AML-193 (cell line): ENCODE data around the gene GNA15.
A peak's percentile ranks its signal among the peaks of the same experiment; 100 is the strongest.

ENCODE experiments used
- DNase-seq, 2 experiments: peaks; one replicate each; lab custom pipeline; 2025; lab: John Stamatoyannopoulos, UW

GNA15 gene

DNA sequence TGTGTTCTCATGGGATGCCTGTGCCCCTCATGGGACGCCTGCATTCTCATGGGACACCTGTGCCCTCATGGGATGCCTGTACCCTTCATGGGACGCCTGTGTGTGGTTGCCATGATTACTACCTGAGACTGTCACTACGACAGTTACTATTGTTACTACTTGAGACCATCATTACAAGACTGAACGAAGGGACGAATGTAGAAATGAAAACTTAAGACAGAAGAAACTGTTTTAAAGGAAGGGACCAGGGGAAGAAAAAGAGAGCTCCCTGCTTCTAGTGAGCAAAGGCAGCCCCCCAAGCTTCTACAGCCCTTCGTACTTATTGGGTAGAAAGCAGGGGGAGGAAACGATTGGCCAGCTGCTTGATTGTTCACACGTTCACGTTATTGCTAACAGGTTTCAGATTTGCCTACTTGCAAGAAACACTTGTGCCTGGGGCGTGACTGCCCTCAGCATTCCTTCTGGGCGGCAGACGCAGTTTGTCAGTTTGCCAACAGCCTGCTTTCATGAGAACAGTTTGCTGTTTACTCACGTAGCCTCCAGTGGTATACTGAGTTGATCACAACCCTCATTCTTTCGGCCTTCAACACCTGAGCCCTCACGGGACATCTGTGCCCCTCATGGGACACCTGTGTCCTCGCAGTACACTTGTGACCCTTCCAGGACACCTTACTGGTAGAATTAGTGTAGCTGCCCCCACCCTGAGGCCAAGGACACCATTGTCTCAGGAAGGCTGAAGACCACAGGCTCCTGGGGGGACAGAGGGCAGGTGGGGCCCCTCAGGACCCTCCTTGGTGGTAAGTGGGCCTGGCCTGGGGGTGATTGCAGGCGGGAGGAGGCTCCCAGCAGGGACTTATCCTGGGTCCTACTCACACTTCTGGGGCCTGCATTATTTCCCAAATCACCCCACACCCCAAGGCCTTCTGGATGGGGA lies 40.2 kb downstream of the GNA15 start:
- no peak for DNase-seq

DNA sequence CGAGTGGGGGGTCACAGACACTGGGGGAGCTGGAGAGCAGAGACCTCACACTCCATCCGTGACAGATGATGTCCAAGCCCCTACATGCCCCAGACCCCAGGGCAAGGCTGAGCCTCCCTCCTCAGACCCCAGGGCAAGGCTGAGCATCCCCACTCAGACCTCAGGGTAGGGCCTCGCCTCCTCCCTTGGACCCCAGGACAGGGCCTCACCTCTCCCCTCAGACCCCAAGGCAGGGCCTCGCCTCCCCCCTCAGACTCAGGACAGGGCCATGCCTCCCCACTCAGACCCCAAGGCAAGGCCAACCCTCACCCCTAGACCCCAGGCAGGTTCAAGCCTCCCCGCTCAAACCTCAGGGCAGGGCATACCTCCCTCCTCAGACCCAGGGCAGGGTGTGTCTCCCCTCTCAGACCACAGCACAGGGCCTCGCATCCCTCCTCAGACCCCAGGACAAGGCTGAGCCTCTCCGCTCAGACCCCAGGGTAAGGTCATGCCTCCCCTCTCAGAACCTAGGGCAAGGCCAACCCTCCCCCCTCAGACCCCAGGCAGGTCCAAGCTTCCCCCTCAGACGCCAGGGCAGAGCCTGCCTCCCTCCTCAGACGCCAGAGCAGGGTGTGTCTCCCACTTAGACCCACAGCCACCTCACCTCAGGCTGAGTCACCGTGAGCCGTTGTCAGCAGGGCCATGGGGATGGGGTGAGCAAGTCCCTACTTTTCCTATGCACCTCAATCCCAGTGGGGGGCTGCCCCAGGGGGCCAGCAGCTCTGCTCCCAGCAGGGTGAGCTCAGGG lies 41.1 kb downstream of the GNA15 start:
- DNase-seq: peak in 1 of 2 experiments; percentile 6

DNA sequence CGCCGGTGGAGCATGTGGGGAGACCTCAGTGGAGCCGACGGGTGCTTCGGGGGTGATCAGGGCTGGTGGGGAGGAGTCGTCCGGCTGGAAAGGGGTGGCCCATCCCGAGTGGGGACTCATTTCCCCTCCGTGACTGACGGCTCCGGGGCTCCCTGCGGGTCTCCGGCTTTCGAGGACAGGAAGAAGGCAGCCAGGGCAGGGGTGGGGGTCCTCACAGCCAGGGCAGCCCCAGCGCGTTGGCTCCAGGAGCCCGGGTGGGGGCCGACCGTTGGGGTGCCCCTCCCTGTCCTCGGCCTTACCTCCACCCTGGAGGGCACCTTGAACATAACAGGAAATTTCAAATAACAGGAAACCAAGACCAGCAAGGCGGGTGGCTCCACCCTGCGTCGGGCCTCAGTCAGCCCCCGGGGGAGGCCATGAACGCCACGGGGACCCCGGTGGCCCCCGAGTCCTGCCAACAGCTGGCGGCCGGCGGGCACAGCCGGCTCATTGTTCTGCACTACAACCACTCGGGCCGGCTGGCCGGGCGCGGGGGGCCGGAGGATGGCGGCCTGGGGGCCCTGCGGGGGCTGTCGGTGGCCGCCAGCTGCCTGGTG lies 42.6 kb downstream of the GNA15 start, which contains the start of gene S1PR4:
TSS of gene S1PR4 (plus strand) at position 393 of the 596 bp plus-strand sequence. CDS start at position 417, 24 bp downstream.
- DNase-seq: peak; percentile 49 to 55

DNA sequence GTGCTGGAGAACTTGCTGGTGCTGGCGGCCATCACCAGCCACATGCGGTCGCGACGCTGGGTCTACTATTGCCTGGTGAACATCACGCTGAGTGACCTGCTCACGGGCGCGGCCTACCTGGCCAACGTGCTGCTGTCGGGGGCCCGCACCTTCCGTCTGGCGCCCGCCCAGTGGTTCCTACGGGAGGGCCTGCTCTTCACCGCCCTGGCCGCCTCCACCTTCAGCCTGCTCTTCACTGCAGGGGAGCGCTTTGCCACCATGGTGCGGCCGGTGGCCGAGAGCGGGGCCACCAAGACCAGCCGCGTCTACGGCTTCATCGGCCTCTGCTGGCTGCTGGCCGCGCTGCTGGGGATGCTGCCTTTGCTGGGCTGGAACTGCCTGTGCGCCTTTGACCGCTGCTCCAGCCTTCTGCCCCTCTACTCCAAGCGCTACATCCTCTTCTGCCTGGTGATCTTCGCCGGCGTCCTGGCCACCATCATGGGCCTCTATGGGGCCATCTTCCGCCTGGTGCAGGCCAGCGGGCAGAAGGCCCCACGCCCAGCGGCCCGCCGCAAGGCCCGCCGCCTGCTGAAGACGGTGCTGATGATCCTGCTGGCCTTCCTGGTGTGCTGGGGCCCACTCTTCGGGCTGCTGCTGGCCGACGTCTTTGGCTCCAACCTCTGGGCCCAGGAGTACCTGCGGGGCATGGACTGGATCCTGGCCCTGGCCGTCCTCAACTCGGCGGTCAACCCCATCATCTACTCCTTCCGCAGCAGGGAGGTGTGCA lies 43.3 kb downstream of the GNA15 start:
- DNase-seq: peak; percentile 13 to 40

DNA sequence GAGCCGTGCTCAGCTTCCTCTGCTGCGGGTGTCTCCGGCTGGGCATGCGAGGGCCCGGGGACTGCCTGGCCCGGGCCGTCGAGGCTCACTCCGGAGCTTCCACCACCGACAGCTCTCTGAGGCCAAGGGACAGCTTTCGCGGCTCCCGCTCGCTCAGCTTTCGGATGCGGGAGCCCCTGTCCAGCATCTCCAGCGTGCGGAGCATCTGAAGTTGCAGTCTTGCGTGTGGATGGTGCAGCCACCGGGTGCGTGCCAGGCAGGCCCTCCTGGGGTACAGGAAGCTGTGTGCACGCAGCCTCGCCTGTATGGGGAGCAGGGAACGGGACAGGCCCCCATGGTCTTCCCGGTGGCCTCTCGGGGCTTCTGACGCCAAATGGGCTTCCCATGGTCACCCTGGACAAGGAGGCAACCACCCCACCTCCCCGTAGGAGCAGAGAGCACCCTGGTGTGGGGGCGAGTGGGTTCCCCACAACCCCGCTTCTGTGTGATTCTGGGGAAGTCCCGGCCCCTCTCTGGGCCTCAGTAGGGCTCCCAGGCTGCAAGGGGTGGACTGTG lies 44.0 kb downstream of the GNA15 start:
- DNase-seq: peak in 1 of 2 experiments; percentile 32

DNA sequence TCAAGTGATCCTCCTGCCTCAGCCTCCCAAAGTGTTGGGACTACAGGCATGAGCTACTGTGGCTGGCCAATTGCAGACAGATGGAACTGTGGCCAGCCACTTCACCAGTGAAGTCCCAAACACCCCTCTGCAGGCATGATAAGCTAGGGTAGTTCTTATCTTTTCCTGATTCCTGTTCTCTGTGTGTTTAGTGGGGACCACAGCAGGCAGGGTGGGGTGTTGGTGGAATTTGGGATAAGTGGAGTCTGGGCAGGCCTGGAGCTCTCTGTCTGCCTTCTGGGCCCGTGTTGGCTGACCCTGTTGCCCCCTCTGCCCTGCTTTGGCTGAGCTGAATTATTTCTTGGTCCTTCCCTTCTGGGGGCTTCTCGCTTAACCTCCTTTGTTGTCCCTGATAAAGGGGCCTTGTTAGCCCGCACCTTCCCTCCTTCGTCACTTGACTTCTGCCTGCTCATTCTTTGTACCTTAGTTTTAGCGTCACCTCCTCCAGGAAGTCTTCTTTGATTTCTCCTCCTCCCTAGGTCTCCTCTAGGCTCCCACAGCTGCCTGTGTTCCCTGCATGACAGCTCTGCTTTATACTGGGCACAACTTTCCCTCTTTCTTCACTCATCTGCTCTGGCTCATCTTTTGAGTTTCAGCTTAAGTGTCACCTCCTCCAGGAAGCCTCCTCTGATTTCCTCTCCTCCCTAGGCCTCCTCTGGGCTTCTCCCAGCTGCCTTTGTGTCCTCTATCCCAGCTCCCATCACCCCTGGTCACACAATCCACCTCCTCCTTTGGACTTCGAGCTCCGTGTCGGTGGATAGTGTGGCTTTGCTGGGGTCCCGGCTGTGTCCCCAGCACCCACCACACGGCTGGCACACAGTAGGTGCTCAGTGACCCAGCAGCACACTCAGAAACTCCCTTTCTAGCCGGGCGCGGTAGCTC lies 48.1 kb downstream of the GNA15 start:
- DNase-seq: no peak

DNA sequence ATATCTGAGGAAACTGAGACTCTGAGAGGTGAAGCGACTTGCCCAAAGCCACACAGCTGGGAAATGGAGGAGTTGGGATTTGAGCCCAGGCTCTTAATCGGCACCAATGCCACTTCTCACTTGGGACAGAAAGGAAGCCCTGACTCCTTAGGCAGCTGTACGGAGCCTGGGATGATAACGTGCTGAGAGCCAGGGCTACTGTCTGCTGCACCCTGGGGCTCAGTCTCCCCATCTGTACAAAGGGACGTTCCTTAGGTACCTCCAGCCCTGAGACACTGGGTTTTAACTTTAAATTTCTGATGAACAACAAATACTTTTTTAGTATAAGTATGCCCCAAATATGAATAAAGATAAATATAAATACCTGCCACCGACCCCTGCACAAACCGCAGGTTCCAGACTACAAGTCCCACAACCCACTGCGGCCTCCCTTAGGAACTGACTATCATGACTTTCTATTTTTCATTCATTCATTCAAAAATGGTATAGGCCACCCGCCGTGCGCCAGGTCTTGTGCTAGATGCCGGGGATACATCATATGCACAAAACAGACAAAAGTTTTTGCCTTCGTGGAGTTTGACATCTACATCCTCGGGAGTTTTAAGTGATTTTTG lies 49.1 kb downstream of the GNA15 start:
- DNase-seq: peak; percentile 72 to 77

DNA sequence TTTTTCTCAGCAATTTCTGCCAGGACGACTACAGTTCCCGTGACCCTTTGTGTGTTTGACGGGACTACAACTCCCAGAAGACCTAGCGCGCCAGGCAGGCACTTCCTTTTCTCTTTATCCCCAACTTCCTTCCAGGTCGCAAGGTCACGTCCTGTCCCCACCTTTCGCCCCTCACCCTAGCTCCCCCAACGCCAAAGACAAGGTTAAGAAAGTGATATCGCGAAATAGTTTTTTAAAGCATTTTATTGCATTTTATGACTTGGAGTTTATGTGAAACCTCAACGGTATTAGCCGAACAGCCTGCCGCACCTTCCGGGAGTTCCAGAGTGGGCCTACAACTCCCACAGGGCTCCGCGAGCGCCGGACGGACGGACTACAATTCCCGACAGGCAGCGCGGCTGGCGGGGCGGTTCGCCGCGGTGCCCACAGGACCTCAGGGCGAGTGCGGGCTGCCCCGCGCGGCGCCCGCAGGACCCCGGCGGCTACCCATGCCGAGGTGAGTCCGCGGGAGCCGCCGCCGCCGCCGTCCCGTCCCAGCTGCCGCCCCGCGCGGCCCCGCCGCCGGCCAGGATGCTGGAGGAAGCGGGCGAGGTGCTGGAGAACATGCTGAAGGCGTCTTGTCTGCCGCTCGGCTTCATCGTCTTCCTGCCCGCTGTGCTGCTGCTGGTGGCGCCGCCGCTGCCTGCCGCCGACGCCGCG lies 49.8 kb downstream of the GNA15 start, which contains the start of gene NCLN:
TSS of gene NCLN (plus strand) at position 470 of the 699 bp plus-strand sequence. CDS start at position 571, 101 bp downstream.
- peak; percentile 88 to 93 for DNase-seq

DNA sequence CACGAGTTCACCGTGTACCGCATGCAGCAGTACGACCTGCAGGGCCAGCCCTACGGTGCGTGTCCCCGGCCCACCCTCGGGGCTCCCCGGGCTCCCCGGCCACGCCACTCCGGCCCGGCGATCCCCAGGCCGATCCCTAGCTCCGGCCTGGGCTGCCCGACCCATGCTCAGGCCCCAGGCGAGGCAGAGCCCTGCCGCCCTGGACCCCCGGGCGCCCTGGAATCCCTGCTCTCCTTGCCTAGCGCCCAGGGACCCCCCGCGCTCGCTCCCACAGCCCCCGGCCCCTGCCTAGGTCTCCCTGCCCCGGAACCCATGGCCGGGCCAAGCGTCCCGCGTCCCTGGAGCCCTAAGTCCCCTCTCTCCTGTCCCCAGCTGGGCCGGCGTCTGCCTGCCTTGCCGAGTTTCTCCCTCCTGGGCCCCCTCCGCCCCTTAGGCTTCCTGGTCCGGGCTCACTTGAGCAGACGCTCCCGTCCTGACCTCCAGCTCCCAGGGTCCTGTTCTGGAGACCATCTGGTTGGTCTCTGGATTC lies 50.4 kb downstream of the GNA15 start:
- no peak for DNase-seq

DNA sequence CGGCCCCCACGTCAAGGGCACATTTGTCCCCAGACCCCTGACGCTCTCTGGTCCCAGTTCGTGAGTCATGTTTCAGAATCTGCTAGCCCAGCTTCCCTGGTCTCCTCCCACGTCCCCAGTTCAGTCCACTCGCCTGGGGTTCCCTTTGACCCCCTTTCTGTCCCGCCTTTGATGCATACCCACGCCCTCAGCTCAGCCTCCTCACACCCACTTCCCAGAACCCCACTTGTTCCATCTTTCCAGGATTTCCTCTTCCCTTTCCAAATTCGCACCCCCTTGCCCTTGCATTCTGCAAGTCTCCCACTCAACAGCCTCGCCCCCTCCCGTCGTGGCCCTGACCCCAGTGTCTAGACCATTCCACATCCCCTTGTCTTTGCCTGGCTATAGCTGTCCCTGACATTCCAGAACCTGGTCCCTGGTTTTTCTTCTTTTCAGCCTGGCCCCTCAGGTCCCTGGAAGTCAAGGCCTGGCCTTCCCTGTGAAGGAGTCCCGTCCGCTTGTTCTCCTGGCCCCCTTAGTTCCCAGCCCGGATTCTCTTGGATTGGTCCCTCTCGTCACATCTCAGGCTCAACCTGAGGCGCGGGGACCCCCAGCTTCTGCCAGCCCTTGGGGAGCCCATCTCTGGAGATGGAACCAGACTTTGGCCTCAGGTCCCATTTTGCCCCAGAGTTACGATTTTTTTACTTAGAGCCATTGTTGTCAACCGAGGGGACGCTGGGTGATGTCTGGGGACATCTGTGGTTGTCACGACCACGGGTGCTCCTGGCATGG lies 51.2 kb downstream of the GNA15 start:
- no peak for DNase-seq

DNA sequence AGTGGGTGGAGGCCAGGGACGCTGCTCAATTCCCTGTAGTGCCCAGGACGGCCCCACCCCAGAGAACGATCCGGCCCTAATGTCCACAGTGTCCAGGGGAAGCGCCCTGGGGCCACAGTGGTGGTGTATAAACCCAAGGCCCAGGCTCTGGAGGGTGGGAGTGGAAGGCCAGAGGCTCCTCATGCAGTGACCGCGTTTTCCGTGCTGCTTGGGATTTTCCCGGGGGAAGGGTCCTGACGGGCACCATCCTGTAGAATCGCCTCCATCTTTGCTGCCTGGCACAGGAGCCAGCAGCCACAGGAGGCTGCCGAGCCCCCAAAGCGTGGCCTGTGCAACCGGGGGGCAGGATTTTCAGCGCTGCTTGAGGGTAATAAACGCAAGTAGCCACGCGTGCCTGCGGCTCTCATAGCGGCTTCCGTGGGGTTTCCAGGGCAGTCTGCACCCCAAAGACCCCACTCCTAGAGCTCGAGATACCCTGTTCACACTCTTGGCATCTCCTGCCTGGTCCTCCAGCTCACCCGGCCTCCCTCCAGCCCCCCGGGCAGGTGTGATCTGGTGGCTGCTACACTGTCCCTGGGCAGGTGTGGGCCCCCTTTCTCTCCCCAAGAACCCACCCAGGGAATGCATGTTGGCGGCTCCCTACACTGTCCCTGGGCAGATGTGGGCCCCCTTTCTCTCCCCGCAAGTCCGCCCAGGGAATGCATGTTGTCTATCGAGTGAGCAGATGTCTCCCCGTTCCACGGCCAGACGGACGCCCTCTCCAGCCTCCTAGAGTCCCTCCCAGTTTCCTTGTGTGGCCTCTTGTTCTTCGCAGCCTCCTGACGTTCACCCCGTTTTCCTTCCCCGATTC lies 52.1 kb downstream of the GNA15 start:
- no peak for DNase-seq

DNA sequence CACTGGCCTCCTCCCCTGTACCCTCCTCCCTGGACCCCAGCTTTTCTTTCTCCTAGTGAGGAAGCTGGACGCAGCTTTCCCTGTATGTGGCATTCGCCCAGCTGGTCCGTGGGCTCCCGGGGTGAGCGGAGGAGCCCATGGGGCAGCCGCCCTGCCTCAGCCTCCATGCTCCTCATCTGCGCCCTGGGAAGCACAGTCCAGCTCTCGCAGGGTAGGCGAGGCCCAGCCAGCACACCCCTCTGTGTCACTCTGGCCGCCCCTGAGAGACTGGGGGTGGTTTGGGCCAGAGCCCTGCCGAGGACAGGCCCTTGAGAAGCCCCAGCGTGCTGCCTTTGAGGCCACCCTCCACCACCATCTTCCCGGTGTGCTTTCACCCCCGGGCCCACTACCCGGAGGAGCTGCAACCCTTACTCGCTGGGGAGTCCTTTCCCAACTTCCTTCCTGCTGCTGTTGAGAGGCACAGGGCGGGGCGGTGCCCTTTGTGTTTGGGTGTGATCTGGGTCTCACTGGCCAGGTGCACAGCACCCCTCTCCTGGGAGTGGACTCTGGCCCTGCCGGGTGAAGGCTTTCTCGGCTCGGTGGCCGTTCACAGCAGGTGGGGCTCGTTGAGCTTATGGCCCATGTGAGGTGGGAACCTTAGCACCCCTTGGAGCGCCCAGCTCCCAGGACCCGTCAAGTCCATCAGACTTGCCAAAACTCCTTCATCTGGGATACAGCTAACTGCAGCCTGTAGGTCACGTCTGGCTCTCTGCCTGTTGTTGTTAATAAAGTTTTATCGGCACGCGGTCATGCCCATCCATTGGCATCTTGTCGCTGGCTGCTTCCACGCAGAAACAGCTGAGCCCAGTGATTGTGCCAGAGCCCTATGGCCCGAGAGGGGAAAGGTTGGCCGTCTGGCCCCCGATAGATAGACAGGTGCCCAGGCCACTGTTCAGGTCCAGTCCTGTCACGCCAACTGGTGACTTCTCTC lies 53.1 kb downstream of the GNA15 start:
- DNase-seq: peak; percentile 15 to 52

DNA sequence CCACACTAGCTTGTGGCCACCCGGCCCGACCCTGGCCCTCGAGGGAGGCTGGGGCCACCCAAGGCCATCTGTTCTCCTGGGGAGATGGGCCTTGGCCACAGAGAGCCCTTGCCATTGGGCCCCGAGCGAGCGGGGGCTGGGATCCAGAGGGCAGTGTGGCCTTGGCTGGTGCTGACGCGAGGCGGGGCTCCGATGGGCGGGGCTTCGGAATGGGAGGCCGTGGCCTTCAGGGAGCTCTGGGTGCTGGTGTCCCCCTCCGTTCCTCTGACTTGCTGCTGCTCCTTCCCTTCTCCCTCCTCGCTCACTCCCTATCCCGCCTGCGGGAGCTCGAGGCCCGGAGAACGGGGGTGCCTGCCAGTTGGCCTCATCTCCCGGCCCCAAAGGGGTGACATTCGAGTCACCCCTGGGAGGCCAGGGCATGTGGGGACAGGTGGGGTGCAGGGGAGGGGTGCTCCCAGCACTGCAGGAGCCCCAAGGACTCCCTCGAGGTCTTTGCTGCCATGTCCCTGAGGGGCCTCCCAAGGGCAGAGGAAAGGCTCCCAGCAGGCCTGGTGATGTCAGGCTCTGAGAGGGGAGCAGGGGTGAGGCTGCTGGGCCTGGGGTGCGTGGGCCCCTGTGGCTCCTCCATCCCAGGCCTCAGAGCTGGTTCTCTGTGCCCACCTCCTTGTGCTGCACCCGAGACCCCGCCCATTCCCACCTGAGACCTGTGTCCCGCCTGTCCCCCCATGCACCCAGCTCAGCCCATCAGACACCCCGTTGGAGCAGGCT lies 54.1 kb downstream of the GNA15 start:
- no peak for DNase-seq

DNA sequence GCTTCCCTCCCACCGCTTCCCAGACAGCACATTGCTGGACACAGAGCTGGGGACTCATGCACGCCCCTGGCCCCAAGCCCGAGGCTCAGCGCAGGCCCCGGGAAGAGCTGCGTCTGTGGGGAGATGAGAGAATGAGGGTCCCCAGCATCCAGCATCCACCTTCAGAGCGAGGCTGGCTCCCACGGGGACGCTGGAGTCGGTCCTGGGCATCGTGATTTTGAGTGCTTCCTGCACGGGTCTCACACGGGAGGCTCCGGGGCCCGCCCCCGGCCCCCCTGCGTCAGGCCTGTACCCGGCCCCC lies 54.6 kb downstream of the GNA15 start:
- no peak for DNase-seq
